Adrenal gland (tissue), 12 donors: ENCODE data around the gene SPECC1L. TPM values are rescaled to one million over a fixed set of nuclear protein-coding genes. Genes with fewer than 3 reads are reported as not detected.

Experiments used
- DNase-seq, 7 donors: peaks; one replicate each; pipeline ENCODE4 v3.0.0-alpha.2; 2019 to 2020
- H3K27ac ChIP-seq, 5 donors: fragments of 200-600 bp; sonication (generic) in 4 of 5; 1 replicate in 3 of 5; 2 replicates in 2 of 5; pipeline versions ENCODE4 v1.5.1 to v1.8.0; 2016 to 2020; ENCODE audit warnings: mild to moderate bottlenecking in 1 of 5
- H3K27me3 ChIP-seq: fragments of 200-600 bp; 2 replicates; pipeline ENCODE4 v1.8.0; 2021
- H3K36me3 ChIP-seq, 2 donors: fragments of 200-600 bp; replicated peaks in 1 of 2; 1 replicate in 1 of 2; 2 replicates in 1 of 2; pipeline versions ENCODE4 v1.5.1 to v1.8.0; 2018 to 2022
- H3K4me1 ChIP-seq, 2 donors: fragments of 200-600 bp; replicated peaks in 1 of 2; 1 replicate in 1 of 2; 2 replicates in 1 of 2; pipeline versions ENCODE4 v1.5.1 to v1.8.0; 2018 to 2021
- H3K4me3 ChIP-seq, 4 donors: fragments of 200-600 bp; sonication (generic) in 3 of 4; one replicate each; pipeline ENCODE4 v1.5.1; 2016 to 2018
- H3K9me3 ChIP-seq, 3 donors: fragments of 200-600 bp; sonication (generic) in 1 of 3; replicated peaks in 1 of 3; 1 replicate in 2 of 3; 2 replicates in 1 of 3; pipeline versions ENCODE4 v1.5.1 to v1.8.0; 2016 to 2021
- POLR2A ChIP-seq, 2 donors: fragments of 450-650 bp; IDR thresholded peaks; one replicate each; pipeline ENCODE4 v1.6.1; 2017; ENCODE audit warnings: antibody characterized with exemption in 2 of 2, mild to moderate bottlenecking in 2 of 2, moderate library complexity in 1 of 2
- WGBS, 4 donors: extraction: QIAGEN DNeasy Blood & Tissue Kit in 2 of 4; methylation state at CpG; one replicate each; pipeline versions ENCODE4 v1.1.5 to v1.1.7; 2013 to 2017; 5-methylcytosine and 5-hydroxymethylcytosine counted together
- intact Hi-C, 2 donors: fragments of 100-400 bp; cut with DNase I; formaldehyde crosslinking; loops; one replicate each; pipeline versions ENCODE4 v1.14.1 to v1.15.0; 2022 to 2023
- polyA plus RNA-seq, 3 donors: library from polyadenylated mRNA; stranded (reverse); fragments of 200-250 nt in 2 of 3; fragments of 350-450 nt in 1 of 3; fragmentation: Illumina TruSeq in 1 of 3; extraction: RNeasy Lipid Tissue Mini Kit (QIAGEN cat#74804) in 1 of 3; gene quantifications; one replicate each; pipeline ENCODE4 v1.2.3, GENCODE V29; 2013 to 2014
- total RNA-seq, 9 donors: library from RNA; depleted of rRNA in 4 of 9; stranded (reverse); fragments of >200 nt in 4 of 9; fragments of 120-200 nt in 1 of 9; fragmentation: NEBNext Ultra II Directional in 1 of 9; extraction: Animal tissue kit (Norgen Biotek cat#: 25700) in 1 of 9; gene quantifications; one replicate each; pipeline versions ENCODE4 v1.1.0 to v1.2.4, GENCODE V29; 2013 to 2023
- TF ChIP-seq, protein P1 (sequence below), 6 experiments: fragments of 450-650 bp in 4 of 6; fragments of 200-600 bp in 2 of 6; sonication (generic) in 1 of 6; IDR thresholded peaks; 1 replicate in 5 of 6; 2 replicates in 1 of 6; pipeline versions ENCODE4 v1.5.1 to v1.8.0; 2016 to 2021; ENCODE audit warnings: antibody characterized with exemption in 6 of 6, mild to moderate bottlenecking in 2 of 6, moderate library complexity in 1 of 6
- donor health status: healthy with polysubstance abuse.
- donor health status: Bipolar disorder and iron deficiency.
- donor health status: DM: yes; HTN: yes; CAD: no.
- donor health status: DM: no; HTN: no; CAD: no.
- donor health status: DM: no; HTN: no; CAD: no.
- donor health status: DM: yes; HTN: yes; CAD: no.

SPECC1L gene
- total and polyA plus RNA-seq, 12 donors = 7.2 to 121 (median 43.5) TPM

- H3K27me3 ChIP-seq = no peaks in the 10 kb centered on the region
- no peak for DNase-seq
- no peak for TF ChIP-seq POLR2A (IDR thresholded peaks at IDR 0.05)
- TF ChIP-seq, protein P1, sequence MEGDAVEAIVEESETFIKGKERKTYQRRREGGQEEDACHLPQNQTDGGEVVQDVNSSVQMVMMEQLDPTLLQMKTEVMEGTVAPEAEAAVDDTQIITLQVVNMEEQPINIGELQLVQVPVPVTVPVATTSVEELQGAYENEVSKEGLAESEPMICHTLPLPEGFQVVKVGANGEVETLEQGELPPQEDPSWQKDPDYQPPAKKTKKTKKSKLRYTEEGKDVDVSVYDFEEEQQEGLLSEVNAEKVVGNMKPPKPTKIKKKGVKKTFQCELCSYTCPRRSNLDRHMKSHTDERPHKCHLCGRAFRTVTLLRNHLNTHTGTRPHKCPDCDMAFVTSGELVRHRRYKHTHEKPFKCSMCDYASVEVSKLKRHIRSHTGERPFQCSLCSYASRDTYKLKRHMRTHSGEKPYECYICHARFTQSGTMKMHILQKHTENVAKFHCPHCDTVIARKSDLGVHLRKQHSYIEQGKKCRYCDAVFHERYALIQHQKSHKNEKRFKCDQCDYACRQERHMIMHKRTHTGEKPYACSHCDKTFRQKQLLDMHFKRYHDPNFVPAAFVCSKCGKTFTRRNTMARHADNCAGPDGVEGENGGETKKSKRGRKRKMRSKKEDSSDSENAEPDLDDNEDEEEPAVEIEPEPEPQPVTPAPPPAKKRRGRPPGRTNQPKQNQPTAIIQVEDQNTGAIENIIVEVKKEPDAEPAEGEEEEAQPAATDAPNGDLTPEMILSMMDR (IDR thresholded peaks at IDR 0.05) = no peak
- no peaks in the 10 kb centered on the region for H3K9me3 ChIP-seq
- H3K36me3 ChIP-seq = peaks cover 0 to 29% of the 10 kb centered on the region in 2 donors
- peaks cover 2% of the 10 kb centered on the region in 2 donors for H3K4me1 ChIP-seq
- H3K27ac ChIP-seq = no peak overlapping the region
- no peak overlapping the region for H3K4me3 ChIP-seq
- intact Hi-C loops = no loop called here
- WGBS, 4 donors = 86 to 90% (median 89%) methylated on average over 22 to 26 of the region's 26 CpGs
Measured at GRCh38 chr22:24414984-24415945, 144.6 kb downstream of the SPECC1L start.

DNA sequence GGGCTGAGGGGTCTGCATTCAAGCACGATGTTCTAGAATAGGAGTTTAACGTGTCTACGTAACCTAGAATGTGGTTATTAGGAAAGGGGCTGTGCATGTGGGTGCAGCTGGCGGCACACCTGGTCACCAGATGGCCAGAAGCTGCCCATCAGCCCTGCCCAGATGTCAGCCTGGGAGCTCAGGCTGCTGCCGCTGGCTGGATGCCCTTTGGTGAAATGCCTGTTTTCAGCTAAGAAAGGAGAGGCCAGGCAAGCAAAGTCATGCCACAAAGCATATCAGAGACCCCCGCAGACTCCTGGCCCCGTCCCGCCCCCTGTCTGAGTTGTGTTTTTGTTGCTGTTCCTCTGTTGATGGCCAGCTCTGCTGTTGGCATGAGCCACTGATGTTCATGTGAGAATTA, 145.5 kb downstream of the SPECC1L start:
- H3K27me3 ChIP-seq = no peaks in the 10 kb centered on the region
- DNase-seq = no peak

DNA sequence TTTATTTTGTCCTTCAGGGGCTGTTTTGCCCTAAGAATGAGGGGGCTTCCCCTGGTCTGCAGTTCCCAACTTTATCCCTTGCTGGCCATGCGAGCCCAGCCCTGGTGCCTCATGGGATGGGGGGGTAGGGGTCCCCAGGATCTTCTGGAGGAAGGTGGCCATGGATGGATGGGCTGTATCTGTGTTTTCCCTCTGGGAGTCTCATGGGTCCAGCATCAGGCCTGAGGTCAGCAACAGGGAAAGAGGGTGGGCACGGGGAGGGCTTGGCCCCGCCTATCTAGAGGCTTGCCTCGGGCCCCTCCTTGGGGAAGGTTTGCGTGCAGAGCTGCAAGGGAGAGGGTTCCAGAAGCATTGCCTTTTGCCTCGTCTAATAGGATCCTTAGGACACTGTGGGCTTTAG, 146.0 kb downstream of the SPECC1L start:
- peaks cover 0 to 27% of the 10 kb centered on the region in 2 donors for H3K36me3 ChIP-seq
- 78 to 92% (median 86%) methylated on average over 5 to 6 of the region's 6 CpGs for WGBS, 4 donors
- DNase-seq = no peak

More for the DNA sequence above, 145.5 kb downstream of the SPECC1L start:
- no peak overlapping the region for H3K4me3 ChIP-seq
- H3K4me1 ChIP-seq = peaks cover 0 to 8% of the 10 kb centered on the region in 2 donors
- no peaks in the 10 kb centered on the region for H3K9me3 ChIP-seq
- H3K27ac ChIP-seq = no peak overlapping the region
- intact Hi-C loops = no loop called here
- no peak for TF ChIP-seq POLR2A (IDR thresholded peaks at IDR 0.05)
- TF ChIP-seq, protein P1 (IDR thresholded peaks at IDR 0.05) = no peak
- peaks cover 0 to 29% of the 10 kb centered on the region in 2 donors for H3K36me3 ChIP-seq
- 88 to 96% (median 91%) methylated on average over 7 to 8 of the region's 8 CpGs for WGBS, 4 donors

GRCh38 chr22:24417200-24417599, 146.6 kb downstream of the SPECC1L start:
- WGBS, 4 donors = 93 to 97% (median 95%) methylated on average over 3 to 7 of the region's 7 CpGs
- H3K4me3 ChIP-seq = no peak overlapping the region
- H3K27ac ChIP-seq = no peak overlapping the region
- intact Hi-C loops = no loop called here
- H3K27me3 ChIP-seq = no peaks in the 10 kb centered on the region
- TF ChIP-seq, protein P1 (IDR thresholded peaks at IDR 0.05) = no peak
- TF ChIP-seq POLR2A (IDR thresholded peaks at IDR 0.05) = no peak
- no peak for DNase-seq
- H3K9me3 ChIP-seq = no peaks in the 10 kb centered on the region
- H3K36me3 ChIP-seq = peaks cover 0 to 24% of the 10 kb centered on the region in 2 donors
- peaks cover 0 to 8% of the 10 kb centered on the region in 2 donors for H3K4me1 ChIP-seq

More for the DNA sequence above, 146.0 kb downstream of the SPECC1L start:
- Histone ChIP-seq H3K27me3 (no peaks in the 10 kb centered on the region), H3K4me3 (no peak overlapping the region), H3K4me1 (peaks cover 0 to 8% of the 10 kb centered on the region in 2 donors), H3K27ac (no peak overlapping the region), H3K9me3 (no peaks in the 10 kb centered on the region)
- TF ChIP-seq, protein P1 (IDR thresholded peaks at IDR 0.05) = no peak
- no peak for TF ChIP-seq POLR2A (IDR thresholded peaks at IDR 0.05)
- intact Hi-C loops = no loop called here
